Epidermal melanocyte (primary cell): ENCODE data around the gene PLEKHA7.

Experiments
- DNase-seq: peaks from one replicate; pipeline ENCODE4 v3.0.0; 2011; ENCODE audit warnings: low spot score; ENCODE audit not compliant: insufficient read length

PLEKHA7 gene

GRCh38 chr11:16811136-16812020, 202.8 kb downstream of the PLEKHA7 start:
- DNase-seq = no peak

- DNase-seq = no peak
Observed at GRCh38 chr11:16809886-16810668, 204.1 kb downstream of the PLEKHA7 start.

GRCh38 chr11:16807306-16807705, 206.9 kb downstream of the PLEKHA7 start:
- DNase-seq = no peak

GRCh38 chr11:16806791-16807190, 207.4 kb downstream of the PLEKHA7 start:
- DNase-seq = no peak

GRCh38 chr11:16805938-16806337, 208.3 kb downstream of the PLEKHA7 start:
- DNase-seq = no peak

GRCh38 chr11:16804104-16804947, 209.9 kb downstream of the PLEKHA7 start:
- no peak for DNase-seq

- no peak for DNase-seq
Observed at GRCh38 chr11:16801288-16801980, 212.8 kb downstream of the PLEKHA7 start.

GRCh38 chr11:16800382-16800781, 213.8 kb downstream of the PLEKHA7 start:
- no peak for DNase-seq

- no peak for DNase-seq
Observed at GRCh38 chr11:16799890-16800289, 214.3 kb downstream of the PLEKHA7 start.

- no peak for DNase-seq
Observed at GRCh38 chr11:16799221-16799620, 215.0 kb downstream of the PLEKHA7 start.

- DNase-seq = no peak
Observed at GRCh38 chr11:16797776-16798175, 216.4 kb downstream of the PLEKHA7 start.

GRCh38 chr11:16796311-16796710, 217.9 kb downstream of the PLEKHA7 start:
- no peak for DNase-seq

- DNase-seq = no peak
Observed at GRCh38 chr11:16795146-16795545, 219.1 kb downstream of the PLEKHA7 start.

- DNase-seq = no peak
Observed at GRCh38 chr11:16794047-16794818, 220.0 kb downstream of the PLEKHA7 start.

- no peak for DNase-seq
Observed at GRCh38 chr11:16793511-16793910, 220.7 kb downstream of the PLEKHA7 start.

- no peak for DNase-seq
Observed at GRCh38 chr11:16793009-16793408, 221.2 kb downstream of the PLEKHA7 start.

GRCh38 chr11:16792426-16792825, 221.8 kb downstream of the PLEKHA7 start:
- no peak for DNase-seq

- peak; percentile 29 for DNase-seq
Observed at GRCh38 chr11:16791191-16791961, 222.8 kb downstream of the PLEKHA7 start.

GRCh38 chr11:16790486-16791190, 223.6 kb downstream of the PLEKHA7 start:
- no peak for DNase-seq
